Measurements from ENCODE around the gene RAD51B.

DNA sequence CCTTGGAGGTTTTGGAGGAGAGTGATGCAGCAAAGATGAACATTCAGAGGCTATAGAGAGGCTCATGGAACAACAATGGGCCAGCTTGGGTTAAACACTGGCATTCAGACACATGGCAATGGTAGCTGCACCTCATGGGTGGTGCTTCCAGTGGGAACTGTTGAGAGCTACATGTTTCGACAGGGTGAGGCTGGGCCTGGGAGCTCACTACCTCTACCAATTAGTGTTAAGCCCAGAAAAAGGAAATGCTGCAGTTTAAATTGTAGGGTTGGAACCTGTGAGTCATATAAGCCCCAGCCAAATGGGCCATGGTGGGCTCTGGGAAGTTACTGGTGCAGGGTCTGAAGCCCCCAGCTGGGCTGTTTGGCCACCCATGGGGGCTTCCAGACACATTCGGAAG, 693.6 kb downstream of the RAD51B start:
- no peak for TF ChIP-seq POLR2A (IDR thresholded peaks at IDR 0.05)
- TF ChIP-seq, protein P1, sequence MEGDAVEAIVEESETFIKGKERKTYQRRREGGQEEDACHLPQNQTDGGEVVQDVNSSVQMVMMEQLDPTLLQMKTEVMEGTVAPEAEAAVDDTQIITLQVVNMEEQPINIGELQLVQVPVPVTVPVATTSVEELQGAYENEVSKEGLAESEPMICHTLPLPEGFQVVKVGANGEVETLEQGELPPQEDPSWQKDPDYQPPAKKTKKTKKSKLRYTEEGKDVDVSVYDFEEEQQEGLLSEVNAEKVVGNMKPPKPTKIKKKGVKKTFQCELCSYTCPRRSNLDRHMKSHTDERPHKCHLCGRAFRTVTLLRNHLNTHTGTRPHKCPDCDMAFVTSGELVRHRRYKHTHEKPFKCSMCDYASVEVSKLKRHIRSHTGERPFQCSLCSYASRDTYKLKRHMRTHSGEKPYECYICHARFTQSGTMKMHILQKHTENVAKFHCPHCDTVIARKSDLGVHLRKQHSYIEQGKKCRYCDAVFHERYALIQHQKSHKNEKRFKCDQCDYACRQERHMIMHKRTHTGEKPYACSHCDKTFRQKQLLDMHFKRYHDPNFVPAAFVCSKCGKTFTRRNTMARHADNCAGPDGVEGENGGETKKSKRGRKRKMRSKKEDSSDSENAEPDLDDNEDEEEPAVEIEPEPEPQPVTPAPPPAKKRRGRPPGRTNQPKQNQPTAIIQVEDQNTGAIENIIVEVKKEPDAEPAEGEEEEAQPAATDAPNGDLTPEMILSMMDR (IDR thresholded peaks at IDR 0.05), result no peak
